PC-3 (cell line): Measurements from ENCODE around the gene C2orf74. TPM values are rescaled to one million over a fixed set of nuclear protein-coding genes. Genes with fewer than 3 reads are reported as not detected.

Experiments used
- ATAC-seq: fragments of 200-7000 bp; cut with Tn5 transposase; 2 replicates; pipeline ENCODE4 v1.9.1; 2020; ENCODE audit warnings: mild to moderate bottlenecking, moderate library complexity
- BruUV-seq: library from RNA; stranded (reverse); fragments of 400-500 nt; replicated peaks from 2 replicates; lab custom pipeline; 2021; lab: Mats Ljungman, UMichigan
- CTCF ChIA-PET: fragments of 300-600 bp; sonication (Branson Sonifier 250); formaldehyde crosslinking; loops from one replicate; lab custom pipeline; 2022; ENCODE audit warnings: antibody characterized with exemption; lab: Charles Lee
- POLR2A ChIA-PET: fragments of 300-600 bp; sonication (Branson Sonifier 250); formaldehyde crosslinking; loops from one replicate; lab custom pipeline; 2022; ENCODE audit warnings: antibody characterized with exemption; ENCODE audit not compliant: unreplicated experiment; lab: Charles Lee
- DNase-seq: peaks from one replicate; pipeline ENCODE4 v3.0.0-alpha.2; 2015
- H2AFZ ChIP-seq: fragments of 300-600 bp; sonication (generic); 2 replicates; pipeline ENCODE4 v1.6.0; 2016; ENCODE audit warnings: antibody characterized with exemption, low read length
- H3F3A ChIP-seq: fragments of 300-600 bp; sonication (generic); one replicate; pipeline ENCODE4 v1.6.0; 2017; ENCODE audit warnings: antibody characterized with exemption, low read length, control low read depth, mild to moderate bottlenecking; ENCODE audit not compliant: unreplicated experiment
- H3K27ac ChIP-seq: fragments of 300-600 bp; sonication (generic); 2 replicates; pipeline ENCODE4 v1.5.1; 2016; ENCODE audit warnings: mild to moderate bottlenecking, low read length
- H3K27me3 ChIP-seq: fragments of 300-600 bp; sonication (generic); 2 replicates; pipeline ENCODE4 v1.6.1; 2016; ENCODE audit warnings: low read length, mixed read lengths
- H3K36me3 ChIP-seq: fragments of 300-600 bp; sonication (generic); 2 replicates; pipeline ENCODE4 v1.6.1; 2016; ENCODE audit warnings: low read depth, mixed run types, low read length, mixed read lengths
- H3K4me1 ChIP-seq: fragments of 300-600 bp; sonication (generic); 2 replicates; pipeline ENCODE4 v1.5.1; 2016; ENCODE audit warnings: low read length; ENCODE audit not compliant: insufficient read depth
- H3K4me2 ChIP-seq: fragments of 300-600 bp; sonication (generic); 2 replicates; pipeline ENCODE4 v1.6.0; 2016; ENCODE audit warnings: low read length
- H3K4me3 ChIP-seq: fragments of 300-600 bp; sonication (generic); 2 replicates; pipeline ENCODE4 v1.5.1; 2016; ENCODE audit warnings: mild to moderate bottlenecking, low read length, mixed read lengths
- H3K79me2 ChIP-seq: fragments of 300-600 bp; sonication (generic); 2 replicates; pipeline ENCODE4 v1.6.1; 2017; ENCODE audit warnings: low read length, mixed read lengths
- H3K9ac ChIP-seq: fragments of 300-600 bp; sonication (generic); 2 replicates; pipeline ENCODE4 v1.6.0; 2016; ENCODE audit warnings: mild to moderate bottlenecking, low read length
- H3K9me2 ChIP-seq: fragments of 300-600 bp; sonication (generic); replicated peaks from 2 replicates; pipeline ENCODE4 v1.6.1; 2016; ENCODE audit warnings: mixed run types, low read length, mixed read lengths
- H3K9me3 ChIP-seq: fragments of 300-600 bp; sonication (generic); 2 replicates; pipeline ENCODE4 v1.6.1; 2016; ENCODE audit warnings: low read length, mixed read lengths
- H4K20me1 ChIP-seq: fragments of 300-600 bp; sonication (generic); 2 replicates; pipeline ENCODE4 v1.6.1; 2016; ENCODE audit warnings: low read length, mixed read lengths
- CTCF ChIP-seq: fragments of 300-600 bp; sonication (generic); conservative IDR thresholded peaks from 2 replicates; pipeline ENCODE4 v1.5.1; 2017; ENCODE audit warnings: antibody characterized with exemption, low read depth, mild to moderate bottlenecking, low read length
- EZH2 ChIP-seq: fragments of 300-600 bp; sonication (generic); IDR thresholded peaks from one replicate; pipeline ENCODE4 v1.6.1; 2017; ENCODE audit warnings: antibody characterized with exemption, mild to moderate bottlenecking, low read length; ENCODE audit not compliant: unreplicated experiment
- EZH2phosphoT487 ChIP-seq: fragments of 300-600 bp; sonication (generic); IDR thresholded peaks from 2 replicates; pipeline ENCODE4 v1.6.1; 2018; ENCODE audit warnings: mild to moderate bottlenecking, antibody characterized with exemption, low read length, borderline replicate concordance
- intact Hi-C: fragments of 100-400 bp; cut with micrococcal nuclease; formaldehyde crosslinking; loops from 2 replicates; pipeline ENCODE4 v1.9.0; 2023
- total RNA-seq: library from RNA; depleted of rRNA; stranded (reverse); fragments of >200 nt; gene quantifications from 2 replicates; pipeline ENCODE4 v1.2.3, GENCODE V29; 2014

C2orf74 gene
- total RNA-seq, 1 experiment from 2014 or later = 16.8 TPM

DNA sequence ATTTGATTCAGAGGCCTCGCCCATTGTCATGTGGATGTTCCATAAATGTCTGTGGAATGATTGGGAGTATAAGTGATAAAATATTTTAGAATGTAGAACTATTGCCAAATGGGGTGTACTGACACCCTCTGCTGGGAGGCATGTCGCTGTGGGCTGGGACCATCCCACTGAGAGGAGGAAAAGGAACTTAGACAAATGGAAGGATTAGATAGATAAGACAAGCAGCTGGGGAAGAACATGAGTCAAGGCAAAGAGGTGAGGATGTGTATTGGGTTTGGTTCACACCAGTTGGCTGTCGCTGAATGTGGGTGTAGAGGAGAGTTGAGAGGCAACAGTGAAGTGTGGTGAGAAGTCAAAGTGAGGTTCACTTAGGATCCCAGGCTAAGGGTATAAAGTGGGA, 4.0 kb downstream of the C2orf74 start:
- Histone ChIP-seq H2AFZ (no peak overlapping the region), H3K4me3 (no peak overlapping the region), H4K20me1 (no peaks in the 10 kb centered on the region), H3K79me2 (no peaks in the 10 kb centered on the region), H3K27me3 (no peaks in the 10 kb centered on the region), H3K27ac (no peak overlapping the region), H3K4me2 (no peak overlapping the region), H3K9me2 (no peaks in the 10 kb centered on the region), H3K4me1 (no peaks in the 10 kb centered on the region), H3F3A (no peaks in the 10 kb centered on the region), H3K9me3 (no peaks in the 10 kb centered on the region), H3K36me3 (peaks cover 10% of the 10 kb centered on the region), H3K9ac (no peak overlapping the region)
- DNase-seq = no peak
- no peak for TF ChIP-seq CTCF
- TF ChIP-seq EZH2phosphoT487 = no peak
- no peak for TF ChIP-seq EZH2
- CTCF ChIA-PET = no interaction called here
- ATAC-seq = no peak
- intact Hi-C loops = no loop called here
- POLR2A ChIA-PET = no interaction called here
- no TSS peak for BruUV-seq

GRCh38 chr2:61167579-61167978, 5.6 kb downstream of the C2orf74 start:
- H2AFZ ChIP-seq = no peak overlapping the region
- ChIA-PET CTCF (interaction anchor here (0.6 kb wide), 1 partner anchor 71 kb away, joined by 6 read pairs; no protein-coding TSS in a partner anchor), POLR2A (no interaction called here)
- no peaks in the 10 kb centered on the region for H3K9me3 ChIP-seq
- intact Hi-C loops = no loop called here
- H3K4me2 ChIP-seq = no peak overlapping the region
- H3K4me3 ChIP-seq = no peak overlapping the region
- no peaks in the 10 kb centered on the region for H3K9me2 ChIP-seq
- no peaks in the 10 kb centered on the region for H3K4me1 ChIP-seq
- H3K27ac ChIP-seq = no peak overlapping the region
- H3K27me3 ChIP-seq = no peaks in the 10 kb centered on the region
- no TSS peak for BruUV-seq
- ATAC-seq (no peak), DNase-seq (no peak)
- TF ChIP-seq EZH2phosphoT487 = no peak
- TF ChIP-seq CTCF = no peak
- no peak for TF ChIP-seq EZH2
- H4K20me1 ChIP-seq = no peaks in the 10 kb centered on the region
- no peaks in the 10 kb centered on the region for H3F3A ChIP-seq
- H3K36me3 ChIP-seq = peaks cover 10% of the 10 kb centered on the region
- H3K9ac ChIP-seq = no peak overlapping the region
- H3K79me2 ChIP-seq = no peaks in the 10 kb centered on the region

- POLR2A ChIA-PET = no interaction called here
- peaks cover 4% of the 10 kb centered on the region for H3K79me2 ChIP-seq
- no peak for TF ChIP-seq CTCF
- TF ChIP-seq EZH2 = no peak
- no peak for TF ChIP-seq EZH2phosphoT487
- CTCF ChIA-PET = no interaction called here
- H4K20me1 ChIP-seq = no peaks in the 10 kb centered on the region
- no TSS peak for BruUV-seq
- H2AFZ ChIP-seq = no peak overlapping the region
- H3F3A ChIP-seq = no peaks in the 10 kb centered on the region
- DNase-seq = no peak
- H3K27ac ChIP-seq = no peak overlapping the region
- no peak overlapping the region for H3K4me2 ChIP-seq
- H3K36me3 ChIP-seq = no peaks in the 10 kb centered on the region
- peaks cover 8% of the 10 kb centered on the region; the same call in 1 of the 2 replicates for H3K4me1 ChIP-seq
- H3K9ac ChIP-seq = no peak overlapping the region
- no peak overlapping the region for H3K4me3 ChIP-seq
- H3K9me2 ChIP-seq = no peaks in the 10 kb centered on the region
- ATAC-seq = no peak
- intact Hi-C loops = no loop called here
- H3K27me3 ChIP-seq = no peaks in the 10 kb centered on the region
- no peaks in the 10 kb centered on the region for H3K9me3 ChIP-seq
These were observed 10.7 kb downstream of the C2orf74 start for GRCh38 chr2:61172671-61173070.
